Superior temporal gyrus (tissue), 1 donor: ENCODE results near the gene MBNL2.
"Not testable (repeated sequence)": the region's sequence is repeated elsewhere in the genome, so short reads cannot be mapped to it uniquely, and the experiment has no call there.

Experiments
- DNase-seq: peaks from one replicate; pipeline ENCODE4 v3.0.0-alpha.2; 2016; ENCODE audit errors: extremely low spot score

MBNL2 gene

GRCh38 chr13:97347255-97347932, 125.3 kb downstream of the MBNL2 start:
- DNase-seq, result no peak

DNA sequence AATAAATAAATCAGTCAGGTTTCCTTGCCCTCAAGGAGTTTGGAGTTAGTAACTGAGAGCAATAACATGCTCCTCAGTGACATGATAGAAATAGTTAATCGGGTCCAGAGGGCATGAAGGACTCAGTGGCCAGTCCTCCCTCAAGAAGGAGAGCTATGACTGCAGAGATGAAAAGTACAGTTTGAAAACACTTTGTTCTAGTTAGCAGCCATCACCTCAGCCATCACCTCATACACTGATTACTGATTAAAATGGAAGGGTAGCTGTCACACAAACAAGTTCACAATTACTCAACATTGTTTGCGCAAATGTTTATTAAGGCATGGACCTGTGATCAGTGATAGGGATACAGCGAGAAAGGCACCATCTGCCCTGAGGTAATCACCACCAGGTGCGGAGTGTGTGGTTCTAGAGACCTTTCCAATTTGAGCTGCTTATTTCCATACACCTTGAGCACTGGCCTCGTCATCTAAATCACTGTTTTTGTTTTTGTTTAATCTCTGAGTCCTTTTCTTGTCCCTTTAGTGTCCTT, 126.5 kb downstream of the MBNL2 start:
- no peak for DNase-seq

GRCh38 chr13:97352012-97352411, 129.9 kb downstream of the MBNL2 start:
- not testable (repeated sequence) for DNase-seq

GRCh38 chr13:97352815-97353214, 130.7 kb downstream of the MBNL2 start:
- DNase-seq, result no peak

GRCh38 chr13:97353927-97354675, 132.0 kb downstream of the MBNL2 start:
- no peak for DNase-seq

DNA sequence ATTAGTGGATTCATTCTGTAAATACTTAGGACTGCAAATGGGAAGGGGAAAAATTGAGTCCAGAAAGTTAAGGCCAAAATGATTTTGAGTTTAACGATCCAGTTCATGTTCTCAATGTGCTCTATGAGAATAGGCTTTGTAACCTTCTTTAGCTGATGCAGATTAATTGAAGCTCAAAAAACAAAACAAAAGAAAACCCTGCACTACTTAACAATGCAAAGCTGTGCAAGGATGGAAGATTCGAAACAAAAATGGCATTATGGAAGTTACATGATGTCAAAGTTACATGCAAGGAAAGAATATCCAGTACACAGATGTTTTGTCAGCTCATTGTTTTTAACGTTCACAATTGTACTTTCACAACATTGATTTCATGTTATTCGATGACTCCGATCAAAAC, 132.7 kb downstream of the MBNL2 start:
- peak; percentile 60 for DNase-seq

DNA sequence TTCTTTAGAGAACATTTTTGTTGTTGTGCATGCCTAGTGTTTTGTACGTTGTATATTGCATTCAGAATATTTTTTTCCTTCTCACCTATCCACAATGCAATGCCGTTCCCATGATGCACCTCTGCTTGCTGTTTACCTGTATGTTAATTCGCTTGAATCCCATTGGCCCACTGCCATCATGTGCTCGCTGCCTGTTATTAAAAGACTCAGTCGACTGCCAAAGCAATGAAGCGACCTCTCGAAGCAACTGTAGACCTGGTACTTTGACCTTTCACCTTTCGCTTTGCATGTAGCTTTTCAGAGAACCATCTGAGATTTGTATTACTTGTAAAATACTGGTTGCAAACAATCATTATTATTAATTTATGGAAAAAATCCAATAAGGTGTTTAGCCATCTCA, 134.5 kb downstream of the MBNL2 start:
- DNase-seq, result no peak

GRCh38 chr13:97359181-97360057, 137.3 kb downstream of the MBNL2 start:
- DNase-seq, result peak; percentile 95

DNA sequence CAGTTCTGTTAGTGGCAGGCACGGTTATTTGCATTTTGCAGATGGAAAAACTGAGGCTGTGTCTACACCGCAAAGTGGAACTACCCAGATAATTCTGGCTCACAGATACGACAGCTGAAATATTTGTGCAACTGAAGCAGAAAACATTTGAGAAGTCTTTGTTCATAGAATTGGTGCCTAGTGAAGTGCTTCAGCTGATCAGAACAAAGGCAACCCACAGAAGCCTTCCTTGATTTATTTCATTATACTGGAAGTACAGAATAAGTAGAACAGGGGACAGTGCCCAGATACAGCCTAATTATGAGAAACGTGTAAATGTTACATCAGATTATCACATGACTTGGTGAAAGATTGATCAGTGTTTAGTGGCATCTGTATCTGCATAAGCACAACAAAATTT, 138.5 kb downstream of the MBNL2 start:
- DNase-seq, result no peak

DNA sequence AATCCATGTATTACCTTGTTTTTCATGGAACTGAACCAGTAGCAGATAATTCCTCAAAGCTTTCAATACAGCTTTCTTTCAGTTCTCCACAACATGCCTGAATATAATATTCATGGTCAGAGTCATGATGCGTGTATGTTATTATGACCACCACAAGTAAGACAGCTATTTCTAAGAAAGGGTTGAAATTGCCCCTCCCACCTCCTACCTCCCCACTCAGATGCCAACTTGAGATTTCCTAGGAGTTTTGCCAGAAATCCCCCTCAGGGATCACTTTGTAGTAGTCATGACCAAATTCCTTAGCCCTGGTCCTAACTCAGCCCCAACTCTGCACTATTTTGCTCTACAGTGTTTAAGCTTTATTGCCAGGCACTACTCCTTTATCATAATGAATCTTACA, 141.9 kb downstream of the MBNL2 start:
- no peak for DNase-seq

GRCh38 chr13:97364827-97365226, 142.7 kb downstream of the MBNL2 start:
- no peak for DNase-seq

- no peak for DNase-seq
Measured at GRCh38 chr13:97366172-97366688, 144.1 kb downstream of the MBNL2 start.

GRCh38 chr13:97367016-97367822, 145.1 kb downstream of the MBNL2 start:
- DNase-seq, result no peak

DNA sequence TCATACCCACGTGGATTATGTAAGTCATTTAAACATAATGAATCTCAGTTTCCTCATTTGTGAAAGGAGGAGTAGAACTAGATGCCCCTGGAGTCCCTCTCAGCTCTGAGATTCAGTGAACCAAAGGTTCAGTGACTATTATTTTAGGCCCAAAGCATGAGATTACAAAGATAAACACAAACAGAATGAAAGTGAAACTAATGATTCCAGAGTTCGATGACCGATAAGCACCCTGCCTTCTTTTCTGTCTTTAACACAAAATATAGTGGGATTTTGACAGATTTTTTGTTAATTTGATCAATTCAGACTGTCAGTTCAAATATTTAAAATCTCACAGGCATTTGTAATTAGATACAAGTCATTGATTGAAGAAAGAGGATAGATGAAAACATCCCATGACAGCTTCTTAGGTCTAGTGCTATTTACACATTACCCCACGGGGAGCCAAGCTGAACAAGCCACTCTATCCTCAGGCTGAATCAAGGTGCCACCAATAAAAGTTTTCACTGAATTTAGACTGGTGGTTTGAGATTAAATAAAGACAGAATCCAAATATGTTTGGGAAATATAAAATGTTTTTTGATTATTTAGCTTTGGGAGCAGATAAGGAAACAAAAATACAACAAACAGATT, 147.2 kb downstream of the MBNL2 start:
- DNase-seq, result no peak

DNA sequence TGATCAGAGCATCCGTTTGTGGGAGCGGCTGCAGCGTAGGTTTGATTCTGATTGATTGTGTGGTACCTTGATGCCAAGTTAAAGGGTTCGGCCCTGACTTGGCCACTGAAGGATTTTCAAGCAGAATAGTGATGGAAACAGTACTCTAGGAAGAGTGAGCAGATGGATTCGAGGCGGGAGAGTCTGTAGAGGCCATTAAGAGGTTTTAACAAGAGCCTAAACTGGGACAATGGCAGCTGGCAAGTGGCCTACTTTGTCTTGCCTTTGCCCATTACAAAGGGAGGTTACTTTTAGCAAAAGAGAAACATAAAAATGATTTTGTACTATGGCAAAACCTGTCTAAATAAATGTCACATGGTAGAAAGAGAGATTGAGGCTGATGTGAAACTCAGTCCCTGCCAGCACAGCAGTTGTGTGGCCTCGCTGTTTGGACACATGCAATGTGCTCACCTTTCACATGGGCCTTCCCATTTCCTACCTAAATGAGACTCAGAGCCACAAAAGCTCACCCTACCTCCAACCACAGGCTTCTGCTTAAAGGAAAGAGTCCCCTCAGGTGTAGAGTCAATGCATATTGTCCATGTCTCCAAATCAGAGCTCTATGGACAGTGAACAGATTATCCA, 149.5 kb downstream of the MBNL2 start:
- DNase-seq, result no peak

- DNase-seq, result no peak
Measured at GRCh38 chr13:97372936-97373335, 150.8 kb downstream of the MBNL2 start.

GRCh38 chr13:97373787-97374186, 151.7 kb downstream of the MBNL2 start:
- peak; percentile 77 for DNase-seq

DNA sequence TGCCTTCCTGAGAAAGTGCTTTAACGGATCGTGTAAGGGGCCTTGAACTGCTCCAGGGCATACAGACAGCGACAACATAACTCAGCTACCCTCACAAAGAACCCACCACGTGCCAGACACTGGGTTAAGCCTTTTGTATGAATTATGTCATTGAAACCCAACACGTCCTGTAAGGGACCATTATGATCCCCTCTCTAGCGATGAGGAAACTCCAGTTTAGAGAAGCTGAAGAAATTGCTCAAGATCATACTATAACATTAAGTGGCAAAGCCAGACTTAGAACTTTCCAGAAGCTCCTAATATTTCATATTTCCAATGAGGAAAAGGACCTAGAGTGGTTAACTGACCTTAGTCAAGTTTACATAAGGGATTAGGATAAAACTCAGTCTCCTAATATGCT, 154.8 kb downstream of the MBNL2 start:
- DNase-seq, result no peak

DNA sequence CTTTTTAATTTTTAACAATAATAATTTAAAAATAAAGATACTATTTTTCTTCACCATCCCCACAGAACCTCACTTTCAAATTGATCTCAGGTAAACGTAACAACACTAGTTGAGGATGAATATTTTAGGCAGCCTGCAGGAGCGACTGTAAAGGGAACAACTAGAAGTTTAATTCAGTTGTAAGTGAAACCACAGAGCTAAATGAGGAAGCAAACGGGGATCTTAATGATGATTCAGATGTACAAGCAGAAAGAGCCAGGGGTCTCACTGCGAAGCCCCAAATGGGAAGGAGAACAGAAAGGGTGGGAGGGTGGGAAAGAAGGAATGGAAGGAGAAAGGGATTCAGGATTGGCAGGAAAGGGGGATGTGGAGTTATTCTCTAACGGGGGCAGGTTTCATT, 157.3 kb downstream of the MBNL2 start:
- no peak for DNase-seq

DNA sequence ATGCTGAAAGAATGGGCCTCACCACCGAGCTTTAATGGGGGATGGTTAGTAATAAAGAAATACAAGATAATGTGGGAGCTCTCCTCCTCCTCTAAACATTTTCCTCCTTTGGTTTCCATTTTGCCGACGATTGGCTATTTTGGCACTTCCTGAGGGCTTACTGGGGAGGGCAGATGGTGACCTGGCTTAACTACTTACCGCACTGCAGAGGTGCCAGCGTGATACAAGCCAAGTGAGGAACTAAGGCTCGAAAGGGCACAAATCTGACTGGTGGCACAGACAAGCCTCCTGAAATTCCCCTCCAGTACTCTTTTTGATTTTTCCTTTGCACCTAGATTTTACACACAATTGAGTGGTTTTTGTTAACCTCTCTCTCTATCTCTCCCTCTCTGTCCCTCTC, 158.6 kb downstream of the MBNL2 start:
- DNase-seq, result no peak
